Retina (tissue), 1 donor: ENCODE measurements around the gene PLEKHG3.
A peak's percentile ranks its signal among the peaks of the same experiment; 100 is the strongest.

Experiments
- DNase-seq: peaks from one replicate; pipeline ENCODE4 v3.0.0-alpha.2; 2016

PLEKHG3 gene

DNA sequence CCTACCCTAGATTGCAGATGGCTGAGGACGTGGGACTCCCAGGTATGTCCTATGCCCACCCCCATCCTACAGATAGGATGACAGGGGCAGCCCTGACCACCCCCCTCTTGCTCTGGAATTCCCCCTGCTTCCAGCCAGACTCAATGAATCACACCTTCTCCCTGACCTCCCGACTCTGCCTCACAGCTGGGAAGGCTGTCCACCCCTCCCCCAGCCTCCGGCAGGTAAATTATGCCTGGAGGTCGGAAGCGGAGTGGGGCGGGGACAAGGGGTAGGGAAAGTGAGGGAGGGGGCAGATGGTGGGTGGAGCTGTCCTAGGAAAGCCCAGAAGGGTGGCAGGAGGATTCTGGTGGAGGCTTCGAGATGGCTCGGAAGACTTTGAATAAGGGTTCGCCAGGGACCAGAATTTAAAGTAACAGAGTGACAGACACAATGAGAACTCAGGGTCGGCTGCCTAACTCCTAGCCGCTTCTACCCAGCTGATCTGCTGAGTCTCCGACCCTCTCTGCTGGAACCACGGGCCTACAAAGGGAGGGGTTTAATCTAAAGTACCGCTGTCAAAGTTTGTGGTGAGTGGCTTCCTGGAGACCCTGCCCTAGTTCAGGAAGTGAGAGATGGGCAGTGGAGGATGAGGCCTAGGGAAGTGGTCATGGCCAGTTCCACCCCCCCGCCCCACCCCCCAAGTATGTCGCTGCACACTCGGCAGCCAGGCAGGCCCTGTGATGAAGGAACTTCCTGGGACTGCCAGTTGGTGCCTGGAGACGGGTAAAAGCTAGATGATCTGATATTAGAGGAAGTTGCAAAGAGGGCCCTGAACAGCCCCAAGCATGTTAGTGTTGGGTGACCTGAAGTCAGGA is 4.2 kb downstream of the PLEKHG3 start:
- no peak for DNase-seq

DNA sequence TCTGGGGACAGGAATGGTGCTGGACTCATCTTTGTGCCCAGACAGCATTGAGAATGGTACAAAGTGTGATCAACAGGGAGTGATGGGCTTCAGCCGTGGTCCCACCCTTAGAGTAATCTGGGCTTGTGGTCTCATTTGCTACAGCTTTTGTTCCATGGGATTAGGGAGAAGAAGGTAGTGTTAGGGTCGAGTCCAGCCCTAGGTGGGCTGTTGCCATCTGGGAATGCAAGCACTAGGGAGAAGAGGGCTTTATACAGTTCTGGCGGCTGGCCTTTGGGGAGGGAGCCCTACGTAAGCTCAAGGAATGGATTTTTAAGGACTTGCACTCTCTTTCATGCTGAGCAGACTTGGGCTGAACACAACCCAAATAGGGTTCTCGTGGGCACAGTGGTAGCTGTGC is 4.9 kb downstream of the PLEKHG3 start:
- DNase-seq = no peak

GRCh38 chr14:64711039-64711438 is 6.8 kb downstream of the PLEKHG3 start:
- DNase-seq = no peak

GRCh38 chr14:64713677-64714076 is 9.5 kb downstream of the PLEKHG3 start:
- no peak for DNase-seq

GRCh38 chr14:64714432-64715025 is 10.3 kb downstream of the PLEKHG3 start:
- no peak for DNase-seq

DNA sequence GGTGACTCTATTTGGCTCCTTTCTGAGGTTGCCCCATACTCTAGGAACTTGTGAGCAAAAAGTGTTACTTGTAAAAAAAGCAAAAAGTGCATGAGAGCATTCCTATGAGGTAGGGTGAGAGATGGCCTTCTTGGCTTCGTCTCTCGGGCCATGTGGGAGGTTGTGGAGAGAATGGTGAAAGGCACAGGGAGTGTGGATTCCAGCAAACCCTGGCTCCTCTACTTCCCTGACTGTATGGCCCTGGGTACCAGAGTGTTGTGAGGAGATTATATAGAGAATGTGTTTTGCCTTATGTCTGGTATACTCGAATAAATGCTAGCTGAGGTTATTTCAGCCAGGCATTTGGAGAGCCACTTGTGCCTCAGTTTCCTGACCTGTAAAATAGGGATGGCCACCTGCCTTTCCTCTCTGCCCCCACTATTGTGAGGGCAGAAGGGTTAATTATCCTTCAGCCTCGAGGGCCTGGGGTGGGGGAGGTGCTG is 11.0 kb downstream of the PLEKHG3 start:
- no peak for DNase-seq

GRCh38 chr14:64715628-64716412 is 11.6 kb downstream of the PLEKHG3 start:
- DNase-seq = peak; percentile 70

DNA sequence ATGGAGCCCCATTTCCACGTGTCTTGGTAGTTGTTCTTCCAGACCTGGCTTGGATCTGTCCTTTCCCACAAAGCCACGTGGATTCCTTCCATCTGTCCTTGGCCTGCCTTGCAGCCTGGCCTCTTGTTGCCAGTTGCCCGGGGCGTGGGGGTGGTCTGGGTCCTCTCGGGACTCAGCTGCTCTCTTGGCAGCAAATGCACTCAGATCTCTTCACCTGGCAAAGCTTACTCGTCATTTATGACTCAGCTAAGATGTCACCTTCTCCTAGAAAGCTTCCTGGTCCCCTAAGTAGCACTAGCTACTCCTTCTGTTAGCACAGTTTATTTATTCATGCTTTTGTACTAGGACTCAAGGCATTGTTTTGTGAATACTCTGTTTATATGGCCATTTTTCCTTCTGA is 13.6 kb downstream of the PLEKHG3 start:
- no peak for DNase-seq

DNA sequence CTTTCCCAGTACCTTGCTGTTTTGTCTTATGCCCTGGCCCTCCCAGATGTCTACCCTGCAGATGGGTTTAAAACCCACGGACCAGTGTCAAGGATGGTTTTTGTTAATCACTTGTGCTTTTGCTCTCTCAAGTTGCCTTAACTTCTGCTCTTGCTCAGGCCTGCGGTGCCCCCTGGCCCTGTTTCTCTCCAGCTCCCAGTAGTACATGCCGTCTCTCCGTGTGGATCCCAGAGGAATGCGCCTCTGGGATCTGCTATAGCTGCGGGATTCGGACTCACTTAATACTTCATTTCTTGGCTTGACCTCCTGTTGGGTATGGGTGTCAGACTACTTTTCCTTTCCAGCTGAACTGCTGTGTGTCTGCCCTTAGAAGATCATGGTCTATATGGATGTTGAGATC is 14.5 kb downstream of the PLEKHG3 start:
- no peak for DNase-seq

- DNase-seq = no peak
These were observed 15.4 kb downstream of the PLEKHG3 start for GRCh38 chr14:64719601-64720000.

DNA sequence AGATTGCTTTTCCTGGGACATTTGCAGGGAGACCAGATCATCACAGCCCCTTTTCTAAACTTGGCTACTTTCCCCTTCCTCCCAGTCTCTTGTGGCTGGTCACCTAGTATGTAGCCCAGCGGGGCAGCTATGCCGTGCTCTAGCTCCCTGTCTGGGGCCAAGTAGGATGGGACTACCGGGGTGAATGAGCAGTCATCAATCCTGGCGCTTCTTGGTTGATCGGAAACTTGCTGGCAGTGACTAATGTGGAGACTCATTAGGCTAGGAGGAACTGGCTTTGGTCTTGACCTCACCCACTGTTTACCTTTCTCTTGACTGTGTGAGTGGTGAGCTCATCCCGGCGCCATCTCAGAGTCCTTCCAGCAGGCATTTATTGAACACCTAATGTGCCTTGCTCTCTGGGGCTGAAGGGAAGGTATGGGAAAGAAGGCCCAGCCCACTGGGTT is 15.9 kb downstream of the PLEKHG3 start:
- no peak for DNase-seq

GRCh38 chr14:64721391-64721791 is 17.2 kb downstream of the PLEKHG3 start:
- DNase-seq = no peak

- DNase-seq = no peak
These were observed 17.7 kb downstream of the PLEKHG3 start for GRCh38 chr14:64721899-64722298.

- no peak for DNase-seq
These were observed 18.7 kb downstream of the PLEKHG3 start for GRCh38 chr14:64722842-64723447.

DNA sequence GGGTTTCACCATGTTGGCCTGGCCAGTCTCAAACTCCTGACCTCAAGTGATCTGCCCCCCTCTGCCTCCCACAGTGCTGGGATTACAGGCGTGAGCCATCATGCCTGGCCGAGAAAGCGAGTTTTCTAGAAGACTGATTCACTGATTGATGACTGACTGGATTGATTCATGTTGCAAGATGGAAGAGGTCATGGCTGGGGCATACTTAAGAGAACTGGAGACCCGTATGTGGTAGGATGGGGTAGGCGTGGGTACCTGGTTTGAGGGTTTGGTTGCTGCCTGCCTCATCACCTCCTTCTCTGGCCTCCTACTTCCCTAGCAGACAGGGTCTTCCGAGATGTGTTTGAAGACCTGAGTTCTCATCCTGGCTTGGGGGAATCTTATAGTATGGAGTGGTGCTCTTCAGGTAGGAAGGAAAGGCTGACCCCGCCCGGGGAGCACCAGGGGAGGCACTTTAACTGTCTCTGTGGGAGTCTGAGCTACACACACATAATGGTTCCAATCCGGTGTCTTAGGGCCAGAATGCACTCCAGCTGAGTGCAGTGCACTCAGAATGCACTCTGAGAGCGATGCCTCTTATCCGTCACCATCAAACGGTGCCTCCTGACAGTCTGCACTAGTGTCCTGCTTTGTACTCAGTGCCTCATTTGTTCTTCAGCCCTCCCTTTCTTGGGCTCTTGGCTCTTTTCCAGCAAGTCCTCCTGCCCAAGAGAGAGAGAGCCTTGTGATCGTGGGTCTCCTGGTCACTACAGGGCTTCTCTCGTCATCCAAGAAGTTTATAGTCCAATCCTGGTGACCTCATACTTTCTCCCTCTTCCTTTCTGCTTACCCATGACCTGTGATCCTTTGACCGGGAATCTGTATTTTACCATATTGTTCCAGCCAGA is 19.7 kb downstream of the PLEKHG3 start:
- DNase-seq = peak; percentile 65

DNA sequence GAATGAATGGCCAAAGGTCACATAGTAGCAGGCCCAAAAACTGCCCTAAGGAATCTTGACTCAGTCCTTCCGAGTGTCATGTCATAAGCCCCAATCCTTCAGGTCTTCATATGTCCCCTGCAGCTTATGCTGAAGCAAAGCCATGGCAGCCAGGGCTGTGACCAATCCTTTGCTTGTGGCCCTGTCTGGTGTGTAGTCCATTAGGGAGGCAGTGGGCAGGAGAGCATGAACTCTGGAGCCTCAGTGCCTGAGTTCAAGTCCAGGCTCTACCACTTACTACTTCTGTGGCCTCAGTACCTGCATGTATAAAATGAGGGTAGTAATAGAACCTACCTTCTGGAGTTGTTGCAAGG is 20.3 kb downstream of the PLEKHG3 start:
- DNase-seq = no peak

DNA sequence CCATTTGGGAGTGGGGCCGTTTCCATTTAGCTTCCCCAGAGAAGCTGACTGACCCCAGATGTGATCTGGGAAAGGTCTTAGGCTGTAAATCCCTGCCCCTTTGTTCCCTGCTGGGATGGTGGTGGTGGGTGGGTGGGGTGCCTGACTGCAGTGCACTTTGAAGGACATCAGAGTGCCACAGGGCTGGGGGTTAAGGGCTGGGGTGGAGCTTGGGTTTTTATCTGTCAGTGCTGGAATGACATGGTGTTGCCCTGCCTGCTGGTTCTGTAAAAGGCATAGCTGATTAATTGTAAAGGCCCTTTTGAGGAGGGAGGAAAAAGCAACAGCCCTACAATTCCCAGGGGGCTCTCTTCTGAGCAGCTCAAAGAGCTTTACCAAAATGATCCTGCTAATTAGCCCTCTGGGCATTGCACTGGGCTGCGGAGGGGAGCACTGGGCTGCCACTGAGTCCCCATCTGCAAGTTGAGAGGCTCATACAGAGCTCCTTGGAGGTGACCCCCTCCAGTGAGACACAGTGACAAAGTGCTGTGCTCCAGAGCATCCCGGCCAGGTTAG is 21.1 kb downstream of the PLEKHG3 start:
- peak; percentile 43 for DNase-seq

- DNase-seq = no peak
These were observed 21.8 kb downstream of the PLEKHG3 start for GRCh38 chr14:64725879-64726584.

DNA sequence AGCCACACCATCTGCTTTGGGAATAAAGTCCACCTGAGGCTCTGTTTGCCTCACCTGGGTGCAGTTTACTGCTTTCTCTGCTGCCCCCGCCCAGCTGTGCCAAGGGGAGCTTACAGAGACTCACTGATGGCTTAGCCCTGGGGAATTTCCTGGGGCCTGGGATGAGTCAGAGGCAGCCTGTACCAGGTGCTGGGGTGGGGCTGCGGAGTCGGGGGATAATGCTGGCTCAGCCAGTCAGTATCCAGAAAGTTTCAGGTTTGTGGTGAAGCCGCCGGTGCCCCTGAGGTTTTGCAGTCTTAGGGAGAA is 22.3 kb downstream of the PLEKHG3 start:
- DNase-seq = no peak

GRCh38 chr14:64727551-64728071 is 23.4 kb downstream of the PLEKHG3 start:
- DNase-seq = no peak

DNA sequence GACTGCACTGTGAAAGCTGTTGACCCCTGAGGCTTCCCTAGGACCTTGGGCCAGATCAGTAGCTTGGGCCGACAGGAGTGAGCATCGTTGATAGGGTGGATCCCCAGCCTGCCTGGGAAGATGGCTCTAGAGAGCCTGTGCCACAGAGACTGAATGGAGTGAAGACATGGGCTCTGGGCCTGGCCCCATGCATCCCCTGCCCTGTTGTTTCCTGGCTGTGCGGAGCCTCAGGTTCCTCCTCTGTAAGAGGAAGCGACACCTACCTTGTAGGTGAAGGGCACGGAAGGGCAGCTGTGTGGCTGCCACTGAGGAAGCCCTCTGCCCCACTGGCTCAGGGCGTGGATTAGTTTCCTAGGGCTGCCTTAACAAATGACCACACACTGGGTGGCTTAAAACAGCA is 23.9 kb downstream of the PLEKHG3 start:
- no peak for DNase-seq
